Ishikawa (cell line): ENCODE measurements around the gene DNAJC15.

Source experiments
- CREB1 ChIP-seq: IDR thresholded peaks from 2 replicates; pipeline ENCODE4 v1.6.1; 2012; ENCODE audit warnings: low read depth
- EP300 ChIP-seq: IDR thresholded peaks from 2 replicates; pipeline ENCODE4 v1.6.1; 2012; ENCODE audit warnings: borderline replicate concordance
- FOXM1 ChIP-seq: IDR thresholded peaks from 2 replicates; pipeline ENCODE4 v1.6.1; 2012; ENCODE audit warnings: low read depth, borderline replicate concordance
- NFIC ChIP-seq: IDR thresholded peaks from 2 replicates; pipeline ENCODE4 v1.6.1; 2012
- RAD21 ChIP-seq: IDR thresholded peaks from 2 replicates; pipeline ENCODE4 v1.6.1; 2012; ENCODE audit warnings: low read depth
- TAF1 ChIP-seq: IDR thresholded peaks from 2 replicates; pipeline ENCODE4 v1.6.1; 2012; ENCODE audit warnings: low read depth, mild to moderate bottlenecking
- TCF12 ChIP-seq: IDR thresholded peaks from 2 replicates; pipeline ENCODE4 v1.6.1; 2012; ENCODE audit warnings: low read depth
- TEAD4 ChIP-seq: IDR thresholded peaks from 2 replicates; pipeline ENCODE4 v1.6.1; 2012
- YY1 ChIP-seq: IDR thresholded peaks from 2 replicates; pipeline ENCODE4 v1.6.1; 2012; ENCODE audit warnings: low read depth
- TF ChIP-seq, protein P1 (sequence below): IDR thresholded peaks from 2 replicates; pipeline ENCODE4 v1.6.1; 2012

GRCh38 chr13:43009506-43009905, 13.9 kb upstream of the DNAJC15 start:
- TF ChIP-seq EP300, result no peak
- no peak for TF ChIP-seq CREB1
- TF ChIP-seq TAF1, result no peak
- no peak for TF ChIP-seq RAD21
- TF ChIP-seq TCF12, result no peak
- no peak for TF ChIP-seq TEAD4
- no peak for TF ChIP-seq YY1
- TF ChIP-seq NFIC, result no peak
- TF ChIP-seq FOXM1, result no peak
- TF ChIP-seq, protein P1, sequence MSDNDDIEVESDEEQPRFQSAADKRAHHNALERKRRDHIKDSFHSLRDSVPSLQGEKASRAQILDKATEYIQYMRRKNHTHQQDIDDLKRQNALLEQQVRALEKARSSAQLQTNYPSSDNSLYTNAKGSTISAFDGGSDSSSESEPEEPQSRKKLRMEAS, result no peak
